HG03378 (cell line): ENCODE data around the gene CCP110.

Experiments
- ATAC-seq: cut with Tn5 transposase; IDR thresholded peaks from one replicate; pipeline ENCODE4 v1.9.1; 2021; ENCODE audit warnings: mild to moderate bottlenecking, moderate library complexity; ENCODE audit not compliant: unreplicated experiment

Gene CCP110

DNA sequence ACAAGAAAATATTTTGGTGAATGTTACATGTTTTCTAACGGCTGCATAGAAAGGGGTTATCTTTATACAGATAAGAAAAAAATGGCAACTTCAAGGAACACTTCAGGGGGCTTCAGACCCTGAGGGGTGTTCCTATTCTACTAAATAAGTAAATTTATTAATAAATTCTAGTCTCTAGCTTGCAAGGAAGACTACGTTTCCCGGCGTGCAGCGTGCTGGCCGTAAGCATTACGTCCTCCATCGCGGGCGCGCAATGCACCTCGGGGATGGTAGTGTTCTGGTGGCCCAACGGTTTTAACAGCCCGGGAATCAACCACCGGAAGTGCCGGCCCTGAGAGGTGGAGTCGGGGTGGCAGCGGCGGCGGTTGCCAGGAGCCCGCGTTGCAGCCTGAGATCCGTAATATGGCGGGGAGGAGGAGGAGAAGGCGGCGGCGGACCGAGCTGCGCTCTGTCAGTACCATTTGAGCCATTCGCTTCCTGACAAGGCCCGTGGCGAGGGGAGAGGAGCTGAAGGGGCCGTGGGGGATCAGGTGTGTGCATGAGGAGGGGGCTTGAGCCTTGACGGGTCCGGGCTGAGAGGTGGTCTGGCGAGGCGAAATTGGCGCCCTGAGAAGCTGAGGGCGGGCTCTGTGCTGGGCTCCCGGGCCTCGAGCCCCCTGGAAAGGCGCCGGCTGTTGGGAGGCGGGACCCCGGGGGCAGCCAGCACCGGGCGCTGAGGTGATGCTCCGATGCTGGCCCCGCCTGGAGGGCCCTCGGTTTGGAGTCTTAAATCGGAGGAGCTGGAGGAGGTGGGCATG is at the start of gene CCP110:
TSS of gene CCP110 (plus strand) at position 384 of the 797 bp plus-strand sequence. CDS start 3,940 bp downstream, outside the sequence.
- ATAC-seq, result peak; percentile 61

- no peak for ATAC-seq
These were observed 49.1 kb upstream of the CCP110 start for GRCh38 chr16:19474617-19475016.

- ATAC-seq, result no peak
These were observed 45.2 kb upstream of the CCP110 start for GRCh38 chr16:19478505-19478904.

- ATAC-seq, result no peak
These were observed 44.4 kb upstream of the CCP110 start for GRCh38 chr16:19479302-19479721.

- ATAC-seq, result no peak
These were observed 42.4 kb upstream of the CCP110 start for GRCh38 chr16:19481296-19481695.

- no peak for ATAC-seq
These were observed 42.0 kb upstream of the CCP110 start for GRCh38 chr16:19481769-19482168.

DNA sequence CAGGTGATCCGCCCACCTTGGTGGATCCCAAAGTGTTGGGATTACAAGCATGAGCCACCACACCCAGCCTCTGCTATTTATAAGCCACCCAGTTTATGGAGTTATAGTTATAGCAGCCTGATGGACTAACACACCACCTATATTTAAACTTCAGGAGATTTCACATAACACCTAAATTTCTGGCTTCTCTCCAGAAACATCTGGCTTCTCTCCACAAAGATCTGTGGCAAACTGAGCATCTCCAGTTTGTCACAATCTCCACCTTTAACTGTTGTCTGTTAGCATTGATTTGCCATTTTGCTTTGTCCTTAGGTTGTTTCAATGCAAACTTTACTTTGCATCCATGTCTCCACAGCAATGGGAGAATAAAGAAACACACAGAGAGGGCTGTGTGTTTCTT is 41.5 kb upstream of the CCP110 start:
- ATAC-seq, result no peak

DNA sequence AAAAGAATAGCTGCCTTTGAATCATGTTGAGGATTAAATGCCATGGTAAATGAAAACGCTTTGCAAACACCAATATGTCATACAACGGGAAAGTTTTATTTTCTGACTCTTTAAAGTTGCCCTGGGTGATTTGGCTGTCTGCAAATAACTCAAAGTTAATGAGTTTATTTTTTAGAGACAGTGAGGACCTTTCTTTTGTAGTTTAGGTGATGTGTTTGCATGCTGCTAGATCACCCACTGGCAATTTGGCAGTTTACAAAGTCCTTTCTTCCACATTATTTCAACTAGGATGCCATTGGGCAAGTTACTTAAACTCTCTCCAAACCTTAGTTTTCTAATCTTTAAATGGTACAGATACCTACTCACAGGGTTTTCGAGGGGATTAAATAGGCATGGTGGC is 39.6 kb upstream of the CCP110 start:
- ATAC-seq, result no peak

DNA sequence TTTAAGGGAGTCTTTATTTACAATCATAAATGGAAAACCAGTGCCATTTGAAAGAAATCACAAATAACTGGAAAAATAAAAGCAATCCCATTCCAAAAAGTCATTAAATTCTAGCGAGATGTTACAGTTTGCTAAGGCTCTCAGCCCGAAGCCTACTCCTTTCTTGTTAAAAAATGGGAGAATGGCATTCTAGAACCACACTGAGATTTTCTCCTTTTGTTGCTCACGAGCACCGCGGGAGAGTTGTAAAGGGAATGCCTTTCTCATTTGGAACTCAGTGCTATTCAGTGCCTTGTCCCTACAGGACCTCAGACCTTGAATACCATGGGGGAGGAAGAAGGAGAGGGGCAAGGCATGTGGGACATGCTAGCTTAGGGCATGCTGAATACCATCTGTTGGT is 38.1 kb upstream of the CCP110 start:
- ATAC-seq, result no peak

DNA sequence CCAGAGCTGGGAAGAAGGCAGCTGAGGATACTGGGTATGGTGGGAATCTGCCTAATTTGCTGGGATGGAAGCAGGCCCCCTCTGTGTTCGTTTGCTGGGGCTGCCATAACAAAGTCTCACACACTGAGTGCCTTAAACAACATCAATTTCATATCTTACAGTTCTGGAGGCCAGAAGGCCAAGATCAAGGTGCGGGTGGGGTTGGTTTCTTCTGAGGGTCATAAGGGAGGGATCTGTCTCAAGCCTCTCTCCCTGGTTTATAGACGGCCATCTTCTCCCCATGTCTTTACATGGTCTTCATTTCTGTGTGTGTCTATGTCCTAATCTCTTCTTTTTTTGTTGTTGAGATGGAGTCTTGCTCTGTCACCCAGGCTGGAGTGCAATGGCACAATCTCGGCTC is 37.7 kb upstream of the CCP110 start:
- no peak for ATAC-seq

DNA sequence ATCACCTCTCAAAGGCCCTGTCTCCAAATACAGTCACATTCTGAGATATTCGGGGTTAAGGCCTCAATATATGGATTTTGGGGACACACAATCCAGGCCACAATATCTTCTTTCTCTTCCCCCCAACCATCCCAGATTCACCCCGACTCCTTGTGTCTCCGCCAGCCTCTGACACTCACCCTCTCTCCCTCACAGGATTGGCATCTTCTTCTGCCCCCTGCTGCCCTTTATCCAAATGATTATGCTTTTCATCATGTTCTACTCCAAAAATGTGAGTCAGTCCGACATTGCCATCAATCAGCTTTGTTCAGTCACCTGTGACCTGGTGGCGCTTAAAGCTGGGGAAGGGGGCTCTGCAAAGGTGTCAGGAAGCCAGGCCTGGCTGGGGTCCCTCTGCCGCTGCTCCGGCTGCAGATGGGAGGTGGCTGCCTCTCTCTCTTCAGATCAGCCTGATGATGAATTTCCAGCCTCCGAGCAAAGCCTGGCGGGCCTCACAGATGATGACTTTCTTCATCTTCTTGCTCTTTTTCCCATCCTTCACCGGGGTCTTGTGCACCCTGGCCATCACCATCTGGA is 36.9 kb upstream of the CCP110 start:
- ATAC-seq, result no peak

DNA sequence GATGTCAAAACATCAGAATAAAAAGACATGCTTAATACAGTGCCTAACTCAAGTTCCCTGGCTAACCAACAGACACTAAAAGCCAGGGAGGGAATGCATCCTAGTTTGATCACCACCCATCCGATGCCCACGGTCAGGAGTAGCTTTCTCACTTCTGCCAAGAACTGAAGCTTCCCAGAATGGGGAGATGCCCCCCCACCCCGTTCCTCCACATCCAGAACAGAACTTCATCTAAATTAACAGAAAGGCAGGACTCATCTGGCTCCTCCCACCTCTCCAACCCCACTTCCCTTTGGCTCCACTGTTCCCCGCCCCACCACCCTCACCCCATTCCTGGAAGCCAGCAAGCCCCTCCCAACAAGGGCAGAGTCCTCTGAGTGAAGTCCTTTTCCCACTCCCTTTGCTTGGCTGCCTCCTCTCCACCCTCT is 35.5 kb upstream of the CCP110 start:
- ATAC-seq, result no peak

DNA sequence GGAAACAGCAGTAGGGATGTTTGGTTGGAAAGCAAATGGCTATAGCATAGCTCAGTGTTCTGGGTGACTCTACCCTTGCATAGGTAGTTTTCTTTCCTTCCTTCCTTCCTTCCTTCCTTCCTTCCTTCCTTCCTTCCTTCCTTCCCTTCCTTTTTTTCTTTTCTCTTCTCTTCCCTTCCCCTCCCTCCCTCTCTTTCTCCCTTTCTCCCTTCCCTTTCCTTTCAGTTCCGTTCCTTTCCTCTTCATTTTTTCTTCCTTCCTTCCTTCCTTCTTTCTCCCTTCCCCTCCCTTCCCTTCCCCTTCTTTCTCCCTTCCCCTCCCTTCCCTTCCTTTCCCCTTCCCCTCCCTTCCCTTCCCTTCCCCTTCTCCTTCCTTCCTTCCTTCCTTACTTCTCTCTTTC is 33.1 kb upstream of the CCP110 start:
- ATAC-seq, result no peak

GRCh38 chr16:19497176-19497575 is 26.6 kb upstream of the CCP110 start:
- ATAC-seq, result no peak

- ATAC-seq, result no peak
These were observed 24.7 kb upstream of the CCP110 start for GRCh38 chr16:19499006-19499405.

DNA sequence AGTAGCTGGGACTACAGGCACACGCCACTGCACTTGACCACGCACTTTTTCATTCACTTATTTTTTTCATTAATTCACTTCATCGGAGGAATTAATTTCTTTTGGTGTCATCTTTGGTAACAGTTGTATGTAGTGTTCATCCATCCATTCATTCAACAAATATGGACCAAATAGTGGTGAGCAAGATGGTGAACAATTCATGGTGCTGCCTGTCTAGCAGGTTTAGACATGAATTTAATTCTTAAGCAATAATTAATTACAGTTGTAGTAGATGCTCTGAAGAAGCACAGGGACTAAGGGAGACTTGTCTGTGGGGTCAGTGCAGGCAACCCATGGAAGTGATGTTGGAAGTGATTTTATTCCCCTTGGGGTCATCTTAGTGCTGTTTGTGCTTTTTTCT is 24.3 kb upstream of the CCP110 start:
- ATAC-seq, result no peak

DNA sequence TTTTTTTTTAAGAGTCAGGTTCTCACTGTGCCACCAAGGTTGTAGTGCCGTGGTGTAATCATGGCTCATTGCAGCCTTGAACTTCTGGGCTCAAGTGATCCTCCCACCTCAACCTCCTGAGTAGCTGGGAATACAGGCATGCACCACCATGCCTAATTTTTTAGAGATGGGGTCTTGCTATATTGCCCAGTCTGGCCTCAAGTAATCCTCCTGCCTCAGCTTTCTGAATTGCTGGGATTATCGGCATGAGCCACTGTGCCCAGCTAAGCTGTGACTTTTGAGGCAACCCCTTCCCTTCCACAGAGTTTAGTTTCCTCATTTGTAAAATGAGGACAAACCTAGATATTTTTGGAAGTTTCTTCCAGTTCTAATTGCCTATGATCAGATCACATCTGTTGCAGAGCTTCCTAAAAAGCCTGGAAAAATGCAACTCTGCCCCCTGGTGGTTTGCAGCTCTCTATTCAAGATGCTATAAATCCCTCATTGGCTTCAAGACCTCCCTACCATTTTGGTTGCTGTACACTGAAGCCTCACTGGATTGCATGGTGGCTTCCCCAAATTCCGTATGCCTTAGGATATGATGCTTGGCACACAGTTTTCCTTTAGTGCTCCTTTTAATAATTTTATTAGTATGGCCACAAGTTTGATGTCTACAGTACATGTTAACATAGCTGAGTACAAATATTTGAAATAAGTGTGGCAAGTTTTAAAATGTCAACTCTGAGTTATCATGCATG is 21.2 kb upstream of the CCP110 start:
- ATAC-seq, result no peak

DNA sequence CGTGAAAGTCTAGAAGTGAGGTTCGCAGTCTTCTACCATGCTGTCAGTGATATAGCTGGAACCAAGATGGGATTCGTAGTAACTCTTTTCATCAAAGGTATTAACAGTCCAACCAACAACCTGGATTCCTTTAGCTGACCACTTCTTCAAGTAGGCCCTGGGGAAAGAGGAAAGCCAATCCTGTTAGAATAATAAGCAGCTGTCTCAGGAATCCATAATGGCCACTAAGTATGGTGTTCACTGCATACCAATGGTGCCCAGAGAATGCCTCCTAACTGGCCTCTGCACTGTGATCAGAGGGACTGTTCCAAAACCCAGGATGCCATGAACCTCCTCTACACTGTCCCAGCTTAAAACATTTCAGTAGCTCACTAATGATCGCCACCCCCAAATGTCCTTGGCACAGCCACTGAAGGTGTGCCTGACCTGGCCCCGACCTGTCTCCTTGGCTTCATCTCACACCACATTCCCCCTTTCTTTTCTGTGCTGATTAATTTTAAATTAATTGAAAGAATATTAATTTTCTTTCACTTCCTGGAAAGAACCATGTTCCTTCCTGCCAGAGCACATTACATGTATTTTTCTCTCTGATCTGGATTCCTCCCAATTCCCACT is 20.2 kb upstream of the CCP110 start:
- ATAC-seq, result no peak

- ATAC-seq, result no peak
These were observed 18.0 kb upstream of the CCP110 start for GRCh38 chr16:19505600-19506303.

- ATAC-seq, result no peak
These were observed 16.8 kb upstream of the CCP110 start for GRCh38 chr16:19506965-19507364.

DNA sequence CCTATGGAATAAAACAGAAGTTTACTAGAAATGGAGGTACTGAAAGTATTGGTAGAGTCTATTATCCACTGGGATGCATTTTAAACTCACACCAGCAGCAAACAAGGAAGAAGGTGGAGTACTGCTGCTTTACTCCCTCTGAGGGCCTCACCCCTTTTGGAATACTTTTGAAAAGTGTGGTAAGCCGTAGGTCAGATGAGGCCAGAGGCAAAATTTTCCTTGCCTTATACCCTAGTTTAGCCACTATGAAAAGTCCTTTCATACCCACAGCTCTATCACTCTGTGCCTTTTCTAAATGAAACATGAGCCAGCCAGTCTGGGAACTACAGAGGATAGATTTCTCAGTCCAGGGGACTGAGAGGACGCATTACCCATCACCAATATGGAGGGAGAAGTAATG is 15.9 kb upstream of the CCP110 start:
- ATAC-seq, result no peak
